ENCODE data around the gene GYPB. TPM values are rescaled to one million over a fixed set of nuclear protein-coding genes. Genes with fewer than 3 reads are reported as not detected.
"Not testable (repeated sequence)": the region's sequence is repeated elsewhere in the genome, so short reads cannot be mapped to it uniquely, and the experiment has no call there.

GYPB gene
- total and polyA plus RNA-seq, 10 of the 15 experiments (the other 5 are each of a cell fraction or from before 2014, with no cell fraction given), result 0.36 TPM; not detected in 9

DNA sequence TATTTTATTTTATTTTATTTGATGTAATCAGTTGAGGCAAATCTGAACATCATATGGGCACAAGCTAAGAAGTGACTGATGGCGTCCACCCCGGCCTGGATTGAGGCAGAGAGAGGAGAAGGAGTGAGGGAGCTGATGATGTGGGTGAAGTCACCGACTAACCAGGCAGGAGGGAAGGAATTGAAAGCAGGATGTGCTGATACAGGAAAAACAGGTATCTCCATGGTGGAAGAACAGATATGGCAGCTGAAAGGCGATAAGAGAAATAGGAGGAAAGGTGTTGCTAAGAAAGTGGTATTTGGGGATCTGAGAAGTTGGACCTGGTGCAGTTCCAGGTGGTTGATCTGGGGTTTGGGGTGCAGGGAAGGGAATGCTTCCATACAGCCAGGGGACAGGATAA is 37.6 kb upstream of the GYPB start:
- H3K27me3 ChIP-seq (replicated peaks in 1 of 2; ENCODE audit: control insufficient read depth in 2 of 2, insufficient read depth in 2 of 2, low read length in 1 of 2), result no peaks in the 10 kb centered on the region
- no peaks in the 10 kb centered on the region for H3K9me3 ChIP-seq (replicated peaks; ENCODE audit: control insufficient read depth, insufficient read depth, low read length)
- no peak overlapping the region for H3K27ac ChIP-seq (ENCODE audit: control insufficient read depth, insufficient read depth)
- CTCF ChIA-PET, result no interaction called here
- ATAC-seq, result no peak
- H2AFZ ChIP-seq (ENCODE audit: control insufficient read depth, low read depth, low read length), result no peak overlapping the region
- no peaks in the 10 kb centered on the region for H4K20me1 ChIP-seq (ENCODE audit: control insufficient read depth, insufficient read depth)
- no peak overlapping the region for H3K9ac ChIP-seq (ENCODE audit: control insufficient read depth, insufficient read depth, low read length)
- no peak for DNase-seq (ENCODE audit: low read depth, low spot score)
- WGBS (ENCODE audit: insufficient coverage, insufficient replicate concordance, low lambda C conversion rate, missing lambda C conversion rate), result 16% methylated on average over 4 of the region's 4 CpGs
- POLR2A ChIA-PET, result no interaction called here
- SMC1A ChIA-PET (ENCODE audit: uncharacterized antibody, unreplicated experiment), result no interaction called here
- no TSS peak for BruUV-seq (replicated peaks)
- H3K36me3 ChIP-seq (ENCODE audit: control insufficient read depth in 2 of 2, insufficient read depth in 2 of 2, low read length in 1 of 2), result no peaks in the 10 kb centered on the region
- TF ChIP-seq, protein P1, sequence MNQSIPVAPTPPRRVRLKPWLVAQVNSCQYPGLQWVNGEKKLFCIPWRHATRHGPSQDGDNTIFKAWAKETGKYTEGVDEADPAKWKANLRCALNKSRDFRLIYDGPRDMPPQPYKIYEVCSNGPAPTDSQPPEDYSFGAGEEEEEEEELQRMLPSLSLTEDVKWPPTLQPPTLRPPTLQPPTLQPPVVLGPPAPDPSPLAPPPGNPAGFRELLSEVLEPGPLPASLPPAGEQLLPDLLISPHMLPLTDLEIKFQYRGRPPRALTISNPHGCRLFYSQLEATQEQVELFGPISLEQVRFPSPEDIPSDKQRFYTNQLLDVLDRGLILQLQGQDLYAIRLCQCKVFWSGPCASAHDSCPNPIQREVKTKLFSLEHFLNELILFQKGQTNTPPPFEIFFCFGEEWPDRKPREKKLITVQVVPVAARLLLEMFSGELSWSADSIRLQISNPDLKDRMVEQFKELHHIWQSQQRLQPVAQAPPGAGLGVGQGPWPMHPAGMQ (IDR thresholded peaks at IDR 0.05; ENCODE audit: borderline replicate concordance), result no peak
- TF ChIP-seq MYB (IDR thresholded peaks at IDR 0.05; ENCODE audit: borderline replicate concordance, low read depth, low read length) (no peak), HCFC1 (IDR thresholded peaks at IDR 0.05; ENCODE audit: low read length) (no peak), MEF2B (IDR thresholded peaks at IDR 0.05; ENCODE audit: partially characterized antibody, poor library complexity, severe bottlenecking) (no peak), TAF1 (IDR thresholded peaks at IDR 0.05; ENCODE audit: borderline replicate concordance, low read depth, low read length) (no peak), ZNF622 (IDR thresholded peaks at IDR 0.05) (no peak), SP1 (IDR thresholded peaks at IDR 0.05; ENCODE audit: low read depth, low read length) (no peak), NRF1 (conservative IDR thresholded peaks at IDR 0.05; ENCODE audit: low read depth, low read length) (no peak), EED (IDR thresholded peaks at IDR 0.05; ENCODE audit: low read depth) (no peak), IKZF2 (IDR thresholded peaks at IDR 0.05) (no peak)
- TF ChIP-seq, protein P2, sequence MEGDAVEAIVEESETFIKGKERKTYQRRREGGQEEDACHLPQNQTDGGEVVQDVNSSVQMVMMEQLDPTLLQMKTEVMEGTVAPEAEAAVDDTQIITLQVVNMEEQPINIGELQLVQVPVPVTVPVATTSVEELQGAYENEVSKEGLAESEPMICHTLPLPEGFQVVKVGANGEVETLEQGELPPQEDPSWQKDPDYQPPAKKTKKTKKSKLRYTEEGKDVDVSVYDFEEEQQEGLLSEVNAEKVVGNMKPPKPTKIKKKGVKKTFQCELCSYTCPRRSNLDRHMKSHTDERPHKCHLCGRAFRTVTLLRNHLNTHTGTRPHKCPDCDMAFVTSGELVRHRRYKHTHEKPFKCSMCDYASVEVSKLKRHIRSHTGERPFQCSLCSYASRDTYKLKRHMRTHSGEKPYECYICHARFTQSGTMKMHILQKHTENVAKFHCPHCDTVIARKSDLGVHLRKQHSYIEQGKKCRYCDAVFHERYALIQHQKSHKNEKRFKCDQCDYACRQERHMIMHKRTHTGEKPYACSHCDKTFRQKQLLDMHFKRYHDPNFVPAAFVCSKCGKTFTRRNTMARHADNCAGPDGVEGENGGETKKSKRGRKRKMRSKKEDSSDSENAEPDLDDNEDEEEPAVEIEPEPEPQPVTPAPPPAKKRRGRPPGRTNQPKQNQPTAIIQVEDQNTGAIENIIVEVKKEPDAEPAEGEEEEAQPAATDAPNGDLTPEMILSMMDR (IDR thresholded peaks at IDR 0.05 in 2 of 3, conservative IDR thresholded peaks at IDR 0.05 in 1 of 3; ENCODE audit: control insufficient read depth in 2 of 3, extremely low read depth in 1 of 3, insufficient read depth in 1 of 3, low read depth in 3 of 3, low read length in 3 of 3), result no peak
- no peak for FAIRE-seq
- in situ Hi-C loops (cut with MboI), result no loop called here
- H3K79me2 ChIP-seq (ENCODE audit: control insufficient read depth, insufficient read depth, low read length), result no peaks in the 10 kb centered on the region
- intact Hi-C loops (cut with micrococcal nuclease; ENCODE audit: unreplicated experiment), result no loop called here
- no peaks in the 10 kb centered on the region for H3K4me1 ChIP-seq (ENCODE audit: control insufficient read depth, insufficient read depth, low read length)
- H3K4me3 ChIP-seq, result no peak overlapping the region
- no peak overlapping the region for H3K4me2 ChIP-seq (ENCODE audit: control insufficient read depth, insufficient read depth)
- RAD21 ChIA-PET (ENCODE audit: unreplicated experiment), result no interaction called here

DNA sequence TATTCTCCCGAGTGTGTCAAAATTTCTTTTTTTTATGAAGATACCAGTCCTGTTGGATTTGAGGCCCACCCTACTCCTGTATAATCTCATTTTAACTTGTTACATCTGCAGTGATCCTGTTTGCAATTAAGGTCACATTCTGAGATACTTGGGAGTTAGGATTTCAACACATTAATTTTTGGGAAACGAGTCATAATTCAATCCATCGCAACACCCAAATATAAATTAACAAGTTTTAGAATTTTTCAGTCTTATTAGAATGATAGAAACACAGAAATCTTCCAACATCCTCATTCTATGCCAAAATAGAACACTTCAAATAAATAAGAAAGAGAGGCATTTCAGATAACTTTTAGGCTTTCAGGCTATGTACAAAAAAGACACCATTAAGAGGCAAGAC is 36.2 kb upstream of the GYPB start:
- in situ Hi-C loops (cut with MboI), result not testable (repeated sequence)

More for the DNA sequence above, 36.2 kb upstream of the GYPB start:
- H3K9ac ChIP-seq (ENCODE audit: control insufficient read depth, insufficient read depth, low read length); H3K4me3 ChIP-seq; H3K4me2 ChIP-seq (ENCODE audit: control insufficient read depth, insufficient read depth); H3K9me3 ChIP-seq (replicated peaks; ENCODE audit: control insufficient read depth, insufficient read depth, low read length); FAIRE-seq; ATAC-seq; BruUV-seq (replicated peaks); H3K4me1 ChIP-seq (ENCODE audit: control insufficient read depth, insufficient read depth, low read length); H2AFZ ChIP-seq (ENCODE audit: control insufficient read depth, low read depth, low read length); intact Hi-C loops (cut with micrococcal nuclease; ENCODE audit: unreplicated experiment); RAD21 ChIA-PET (ENCODE audit: unreplicated experiment); H3K79me2 ChIP-seq (ENCODE audit: control insufficient read depth, insufficient read depth, low read length); H3K36me3 ChIP-seq (ENCODE audit: control insufficient read depth in 2 of 2, insufficient read depth in 2 of 2, low read length in 1 of 2); CTCF ChIA-PET; DNase-seq (ENCODE audit: low read depth, low spot score); H3K27me3 ChIP-seq (replicated peaks in 1 of 2; ENCODE audit: control insufficient read depth in 2 of 2, insufficient read depth in 2 of 2, low read length in 1 of 2); H4K20me1 ChIP-seq (ENCODE audit: control insufficient read depth, insufficient read depth); H3K27ac ChIP-seq (ENCODE audit: control insufficient read depth, insufficient read depth); SMC1A ChIA-PET (ENCODE audit: uncharacterized antibody, unreplicated experiment); POLR2A ChIA-PET: not testable (repeated sequence)
- WGBS (ENCODE audit: insufficient coverage, insufficient replicate concordance, low lambda C conversion rate, missing lambda C conversion rate), result 23% methylated on average over 3 of the region's 3 CpGs

All from GM12878 (cell line).